Suprapubic skin (tissue), 4 donors: ENCODE measurements around the gene GPAM. TPM values are rescaled to one million over a fixed set of nuclear protein-coding genes. Genes with fewer than 3 reads are reported as not detected.

Experiments used
- DNase-seq, 2 donors: peaks; one replicate each; pipeline ENCODE4 v3.0.0-alpha.2; 2019; ENCODE audit warnings: low spot score in 2 of 2
- H3K27ac ChIP-seq: fragments of 200-600 bp; sonication (generic); one replicate; pipeline ENCODE4 v1.5.1; 2019
- H3K27me3 ChIP-seq: fragments of 200-600 bp; sonication (generic); one replicate; pipeline ENCODE4 v1.5.1; 2019
- H3K36me3 ChIP-seq: fragments of 200-600 bp; sonication (generic); one replicate; pipeline ENCODE4 v1.5.1; 2019
- H3K4me1 ChIP-seq: fragments of 200-600 bp; sonication (generic); one replicate; pipeline ENCODE4 v1.5.1; 2019
- H3K4me3 ChIP-seq: fragments of 200-600 bp; sonication (generic); one replicate; pipeline ENCODE4 v1.5.1; 2019; ENCODE audit warnings: mild to moderate bottlenecking
- H3K9me3 ChIP-seq: fragments of 200-600 bp; sonication (generic); one replicate; pipeline ENCODE4 v1.5.1; 2019
- CTCF ChIP-seq, 2 donors: fragments of 200-600 bp in 1 of 2; fragments of 450-650 bp in 1 of 2; sonication (generic) in 1 of 2; IDR thresholded peaks; one replicate each; pipeline ENCODE4 v1.5.1; 2016 to 2019; ENCODE audit warnings: antibody characterized with exemption in 2 of 2, mild to moderate bottlenecking in 1 of 2, moderate library complexity in 1 of 2
- EP300 ChIP-seq: sonication (generic); formaldehyde crosslinking; IDR thresholded peaks from one replicate; pipeline ENCODE4 v1.6.1; 2017; ENCODE audit warnings: antibody characterized with exemption
- POLR2A ChIP-seq, 2 donors: fragments of 450-650 bp; IDR thresholded peaks; one replicate each; pipeline ENCODE4 v1.6.1; 2017; ENCODE audit warnings: antibody characterized with exemption in 2 of 2, mild to moderate bottlenecking in 2 of 2, moderate library complexity in 2 of 2
- POLR2AphosphoS5 ChIP-seq, 3 donors: sonication (generic); formaldehyde crosslinking; IDR thresholded peaks; one replicate each; pipeline ENCODE4 v1.6.1; 2017; ENCODE audit warnings: antibody characterized with exemption in 3 of 3
- WGBS: methylation state at CpG from one replicate; pipeline ENCODE4 v1.1.5; 2018; 5-methylcytosine and 5-hydroxymethylcytosine counted together
- total RNA-seq, 4 donors: library from RNA; depleted of rRNA; stranded (reverse); fragments of >200 nt; gene quantifications; one replicate each; pipeline ENCODE4 v1.1.0, GENCODE V29; 2016

Gene GPAM
- total RNA-seq, 4 donors from 2014 or later, result 5.2 to 16.2 (median 6.8) TPM

GRCh38 chr10:112224933-112225529 is 41.5 kb upstream of the GPAM start:
- TF ChIP-seq CTCF (IDR thresholded peaks at IDR 0.05) (no peak), POLR2A (IDR thresholded peaks at IDR 0.05) (no peak), EP300 (no peak), POLR2AphosphoS5 (IDR thresholded peaks at IDR 0.05) (no peak)
- no peak for DNase-seq
- no peak overlapping the region for H3K4me3 ChIP-seq
- no peaks in the 10 kb centered on the region for H3K36me3 ChIP-seq
- WGBS, result 90% methylated on average over 3 of the region's 3 CpGs
- H3K27me3 ChIP-seq, result no peaks in the 10 kb centered on the region
- no peaks in the 10 kb centered on the region for H3K4me1 ChIP-seq
- H3K27ac ChIP-seq, result no peak overlapping the region
- H3K9me3 ChIP-seq, result no peaks in the 10 kb centered on the region

GRCh38 chr10:112223725-112224124 is 40.2 kb upstream of the GPAM start:
- TF ChIP-seq CTCF (IDR thresholded peaks at IDR 0.05) (no peak), EP300 (no peak), POLR2A (IDR thresholded peaks at IDR 0.05) (no peak), POLR2AphosphoS5 (IDR thresholded peaks at IDR 0.05) (no peak)
- DNase-seq, result no peak
- H3K27ac ChIP-seq, result no peak overlapping the region
- H3K9me3 ChIP-seq, result no peaks in the 10 kb centered on the region
- WGBS, result 64% methylated on average over 2 of the region's 2 CpGs
- no peaks in the 10 kb centered on the region for H3K4me1 ChIP-seq
- no peaks in the 10 kb centered on the region for H3K27me3 ChIP-seq
- H3K36me3 ChIP-seq, result no peaks in the 10 kb centered on the region
- no peak overlapping the region for H3K4me3 ChIP-seq

GRCh38 chr10:112222799-112223198 is 39.2 kb upstream of the GPAM start:
- TF ChIP-seq POLR2A (IDR thresholded peaks at IDR 0.05), result no peak
- no peak for TF ChIP-seq EP300
- TF ChIP-seq CTCF (IDR thresholded peaks at IDR 0.05), result no peak
- no peak for TF ChIP-seq POLR2AphosphoS5 (IDR thresholded peaks at IDR 0.05)
- H3K27me3 ChIP-seq, result no peaks in the 10 kb centered on the region
- no peak for DNase-seq
- no peak overlapping the region for H3K27ac ChIP-seq
- no peaks in the 10 kb centered on the region for H3K36me3 ChIP-seq
- H3K4me3 ChIP-seq, result no peak overlapping the region
- WGBS, result 100% methylated on average over 2 of the region's 2 CpGs
- no peaks in the 10 kb centered on the region for H3K9me3 ChIP-seq
- H3K4me1 ChIP-seq, result no peaks in the 10 kb centered on the region

- WGBS, result 88% methylated on average over 3 of the region's 3 CpGs
- TF ChIP-seq POLR2AphosphoS5 (IDR thresholded peaks at IDR 0.05) (no peak), EP300 (no peak), POLR2A (IDR thresholded peaks at IDR 0.05) (no peak), CTCF (IDR thresholded peaks at IDR 0.05) (no peak)
- Histone ChIP-seq H3K4me3 (no peak overlapping the region), H3K4me1 (no peaks in the 10 kb centered on the region), H3K27ac (no peak overlapping the region), H3K9me3 (no peaks in the 10 kb centered on the region), H3K36me3 (no peaks in the 10 kb centered on the region), H3K27me3 (no peaks in the 10 kb centered on the region)
- DNase-seq, result no peak
Observed at GRCh38 chr10:112221545-112221944, 38.0 kb upstream of the GPAM start.

- no peak for DNase-seq
- Histone ChIP-seq H3K27me3 (no peaks in the 10 kb centered on the region), H3K27ac (no peak overlapping the region), H3K36me3 (no peaks in the 10 kb centered on the region), H3K9me3 (no peaks in the 10 kb centered on the region), H3K4me1 (no peaks in the 10 kb centered on the region), H3K4me3 (no peak overlapping the region)
- TF ChIP-seq POLR2A (IDR thresholded peaks at IDR 0.05), result no peak
- no peak for TF ChIP-seq CTCF (IDR thresholded peaks at IDR 0.05)
- WGBS, result 91% methylated on average over 1 of the region's 2 CpGs
Observed at GRCh38 chr10:112218960-112219359, 35.4 kb upstream of the GPAM start.
